DMS53 treated with DMSO at 0.1 percent for 48 hours (cell line): Measurements from ENCODE around the gene SPP1.
"Not testable (repeated sequence)": the region's sequence is repeated elsewhere in the genome, so short reads cannot be mapped to it uniquely, and the experiment has no call there.

Experiments
- DNase-seq: peaks from one replicate; lab custom pipeline; 2025; ENCODE audit not compliant: unreplicated experiment; lab: John Stamatoyannopoulos, UW

SPP1 gene

DNA sequence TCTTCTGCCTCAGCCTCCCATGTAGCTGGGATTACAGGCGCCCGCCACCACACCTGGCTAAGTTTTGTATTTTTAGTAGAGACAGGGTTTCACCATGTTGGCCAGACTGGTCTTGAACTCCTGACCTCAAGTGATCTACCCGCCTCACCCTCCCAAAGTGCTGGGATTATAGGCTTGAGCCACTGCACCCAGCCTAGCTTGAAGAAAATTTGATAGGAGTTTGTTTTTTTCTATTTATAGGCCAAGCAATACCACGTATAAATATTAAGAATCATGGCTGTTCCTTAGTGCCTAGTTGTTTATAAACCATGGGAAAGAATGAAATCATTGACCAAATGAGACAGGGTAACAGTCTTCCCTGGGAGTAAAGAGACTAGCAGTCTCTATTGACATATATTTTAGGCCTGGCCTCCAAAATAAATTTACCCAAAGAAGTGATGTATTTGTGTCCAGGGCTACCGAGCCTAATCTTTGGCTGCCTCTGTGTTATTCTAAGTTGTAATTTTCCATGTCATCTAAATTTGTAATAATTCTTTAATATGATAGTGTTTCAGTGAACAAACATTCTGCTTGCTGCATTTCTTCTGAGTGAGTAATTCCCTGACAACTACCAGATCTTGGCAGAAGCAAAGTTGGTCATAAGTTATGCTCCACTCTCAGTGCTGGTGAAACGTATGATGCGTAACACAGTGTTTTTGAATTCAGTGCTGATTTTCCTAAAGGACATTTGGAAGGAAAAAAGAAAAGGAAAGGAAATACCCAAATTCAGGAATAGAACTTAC lies 42.2 kb downstream of the SPP1 start:
- no peak for DNase-seq

DNA sequence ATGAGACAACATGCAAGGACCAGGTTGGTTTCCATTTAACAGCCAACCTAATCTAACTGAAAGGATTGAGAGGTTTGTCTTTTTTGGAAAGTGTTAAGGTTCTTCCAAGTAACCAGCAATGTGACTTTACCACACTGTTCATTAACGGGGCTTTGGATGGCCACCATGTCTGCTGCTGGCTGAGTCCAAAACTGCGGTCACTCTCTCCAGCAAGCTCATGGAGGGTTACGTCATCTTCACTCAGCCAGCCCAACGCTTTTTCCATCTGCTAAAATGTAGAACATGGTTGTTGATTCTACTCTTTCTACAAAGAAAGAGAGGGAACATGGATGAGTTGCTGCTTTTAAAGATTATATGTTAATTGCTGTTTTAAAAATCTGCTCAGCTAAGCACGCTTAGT lies 43.0 kb downstream of the SPP1 start:
- DNase-seq = no peak

DNA sequence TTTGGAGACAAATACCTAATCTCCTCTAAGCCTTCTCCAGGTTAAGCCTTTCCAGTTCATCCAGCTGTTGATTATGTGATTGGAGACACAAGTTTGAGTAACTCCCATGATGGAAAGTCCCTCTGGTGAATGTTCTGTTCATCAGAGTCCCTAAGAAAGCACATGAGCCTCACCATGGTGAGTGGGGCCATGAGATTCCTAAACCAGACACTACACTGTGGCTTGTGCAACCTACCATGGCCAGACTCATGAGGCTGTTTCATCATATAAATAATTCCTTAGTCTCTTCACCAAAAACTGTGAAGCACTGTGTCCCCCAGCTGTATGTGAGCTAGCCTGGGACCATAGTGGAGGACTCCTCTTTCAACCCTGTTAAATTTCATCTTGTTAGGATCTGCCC lies 46.3 kb downstream of the SPP1 start:
- no peak for DNase-seq

DNA sequence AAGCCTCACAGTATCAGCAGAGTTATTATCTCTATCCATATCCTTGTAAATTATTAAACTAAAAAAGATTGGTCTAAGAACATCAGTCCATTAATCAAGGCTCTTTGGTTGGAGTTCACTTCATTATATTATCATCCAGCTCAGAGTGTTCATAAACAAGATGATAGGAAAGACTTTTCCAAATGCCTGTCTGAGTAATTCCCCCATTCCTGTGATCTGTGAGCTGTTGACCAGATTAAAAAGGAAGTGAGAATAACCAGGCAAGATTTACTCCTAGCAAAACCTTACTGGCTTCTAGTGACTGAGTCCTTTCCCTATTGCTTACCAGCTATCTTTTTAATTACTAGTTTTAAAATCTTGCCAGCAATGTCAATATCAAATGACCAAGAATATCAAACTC lies 46.8 kb downstream of the SPP1 start:
- DNase-seq = no peak

DNA sequence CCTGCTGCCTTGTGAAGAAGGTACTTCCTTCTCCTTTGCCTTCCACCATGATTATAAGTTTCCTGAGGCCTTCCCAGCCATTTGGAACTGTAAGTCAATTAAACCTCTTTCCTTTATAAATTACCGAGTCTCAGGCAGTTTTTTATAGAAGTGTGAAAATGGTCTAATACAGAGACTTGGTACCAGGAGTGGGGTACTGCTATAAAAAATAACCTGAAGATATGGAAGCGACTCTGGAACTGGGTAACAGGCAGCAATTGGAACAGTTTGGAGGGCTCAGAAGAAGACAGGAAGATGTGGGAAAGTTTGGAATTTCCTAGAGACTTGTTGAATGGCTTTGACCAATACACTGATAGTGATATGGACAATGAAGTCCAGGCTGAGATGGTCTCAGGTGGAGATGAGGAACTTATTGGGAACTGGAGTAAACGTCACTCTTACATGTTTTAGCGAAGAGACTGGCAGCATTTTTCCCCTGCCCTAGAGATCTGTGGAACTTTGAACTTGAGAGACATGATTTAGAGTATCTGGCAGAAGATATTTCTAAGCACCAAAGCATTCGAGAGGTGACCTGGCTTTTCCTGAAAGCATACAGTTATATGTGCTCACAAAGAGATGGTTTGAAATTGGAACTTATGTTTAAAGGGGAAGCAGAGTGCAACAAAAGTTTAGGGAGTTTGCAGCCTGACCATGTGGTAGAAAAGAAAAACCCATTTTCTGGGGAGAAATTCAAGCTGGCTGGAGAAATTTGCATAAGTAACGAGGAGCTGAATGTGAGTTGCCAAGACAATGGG lies 50.6 kb downstream of the SPP1 start:
- not testable (repeated sequence) for DNase-seq

DNA sequence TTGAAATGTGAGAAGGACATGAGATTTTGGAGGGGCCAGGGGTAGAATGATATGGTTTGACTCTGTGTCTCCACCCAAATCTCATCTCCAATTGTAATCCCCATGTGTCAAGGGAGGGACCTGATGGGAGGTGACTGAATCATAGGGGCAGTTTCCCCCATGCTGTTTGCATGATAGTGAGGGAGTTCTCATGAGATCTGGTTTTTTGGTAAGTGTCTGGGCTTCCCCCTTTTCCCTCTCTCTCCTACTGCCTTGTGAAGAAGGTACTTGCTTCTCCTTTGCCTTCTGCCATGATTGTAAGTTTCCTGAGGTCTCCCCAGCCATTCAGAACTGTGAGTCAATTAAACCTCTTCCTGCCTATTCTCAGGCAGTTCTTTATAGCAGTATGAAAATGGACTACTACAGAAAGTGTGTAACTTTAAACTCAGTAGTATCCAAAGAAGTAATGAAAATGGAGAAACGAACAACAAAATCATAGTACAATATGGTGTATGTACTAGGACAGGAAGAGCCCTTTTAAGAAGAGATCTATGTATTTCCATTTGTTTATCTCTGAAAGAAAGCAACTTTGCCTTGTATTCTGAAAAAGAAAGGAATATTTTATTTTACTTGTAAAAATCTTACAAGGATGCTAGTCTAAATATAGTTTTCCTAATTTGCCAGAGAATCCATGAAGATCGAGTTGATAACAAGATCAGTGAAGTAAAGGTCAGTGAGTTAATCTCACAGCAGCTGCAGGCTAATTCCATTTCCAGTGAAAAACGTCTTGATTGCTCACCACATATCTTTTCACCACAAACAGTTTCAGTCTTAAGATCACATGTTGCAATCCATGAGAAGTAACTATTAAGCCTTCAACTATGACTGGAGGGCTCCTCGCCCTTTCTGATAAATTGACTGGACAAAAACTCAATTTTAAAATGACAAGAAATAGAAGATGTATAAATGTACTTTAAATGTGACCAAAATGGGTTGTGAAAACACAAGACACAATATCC lies 52.4 kb downstream of the SPP1 start:
- DNase-seq = no peak

DNA sequence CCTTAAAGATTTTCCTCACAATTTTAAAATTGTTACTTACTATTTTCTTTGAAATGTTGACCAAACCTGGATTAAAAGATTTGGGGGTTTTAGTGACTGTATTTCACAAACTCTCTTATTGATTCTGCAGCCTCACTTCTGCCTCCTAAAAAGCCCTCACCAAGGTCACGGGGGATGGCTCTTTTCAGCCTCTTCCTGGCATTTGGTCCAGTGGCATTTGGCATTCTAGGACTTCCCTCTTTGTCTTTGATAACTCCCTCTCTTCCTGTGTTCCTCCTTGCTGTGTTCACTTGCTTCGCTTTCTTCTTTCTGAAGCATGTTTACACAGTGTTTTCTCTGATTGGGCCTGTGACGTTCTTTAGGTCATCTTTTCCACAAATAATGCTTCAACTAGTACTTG lies 53.4 kb downstream of the SPP1 start:
- no peak for DNase-seq

DNA sequence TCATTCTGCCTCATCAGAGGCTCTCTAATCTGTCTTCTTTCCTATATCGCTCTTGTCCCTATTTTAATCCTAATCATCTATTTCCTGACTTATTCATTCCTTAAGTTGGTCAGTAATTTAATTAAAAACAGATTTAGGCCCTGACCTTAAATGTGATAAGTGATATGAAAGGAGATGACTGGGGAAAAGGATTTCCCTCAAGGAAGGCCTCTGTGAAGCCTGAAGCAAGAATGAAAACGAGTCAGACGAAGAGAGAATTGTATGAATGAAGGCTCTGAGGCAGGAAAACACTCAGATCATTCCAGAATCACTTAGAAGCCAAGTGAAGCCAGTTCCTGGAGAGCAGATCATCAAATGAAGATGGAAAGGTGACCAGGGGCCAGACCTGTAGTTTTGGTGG lies 54.0 kb downstream of the SPP1 start:
- DNase-seq = no peak

DNA sequence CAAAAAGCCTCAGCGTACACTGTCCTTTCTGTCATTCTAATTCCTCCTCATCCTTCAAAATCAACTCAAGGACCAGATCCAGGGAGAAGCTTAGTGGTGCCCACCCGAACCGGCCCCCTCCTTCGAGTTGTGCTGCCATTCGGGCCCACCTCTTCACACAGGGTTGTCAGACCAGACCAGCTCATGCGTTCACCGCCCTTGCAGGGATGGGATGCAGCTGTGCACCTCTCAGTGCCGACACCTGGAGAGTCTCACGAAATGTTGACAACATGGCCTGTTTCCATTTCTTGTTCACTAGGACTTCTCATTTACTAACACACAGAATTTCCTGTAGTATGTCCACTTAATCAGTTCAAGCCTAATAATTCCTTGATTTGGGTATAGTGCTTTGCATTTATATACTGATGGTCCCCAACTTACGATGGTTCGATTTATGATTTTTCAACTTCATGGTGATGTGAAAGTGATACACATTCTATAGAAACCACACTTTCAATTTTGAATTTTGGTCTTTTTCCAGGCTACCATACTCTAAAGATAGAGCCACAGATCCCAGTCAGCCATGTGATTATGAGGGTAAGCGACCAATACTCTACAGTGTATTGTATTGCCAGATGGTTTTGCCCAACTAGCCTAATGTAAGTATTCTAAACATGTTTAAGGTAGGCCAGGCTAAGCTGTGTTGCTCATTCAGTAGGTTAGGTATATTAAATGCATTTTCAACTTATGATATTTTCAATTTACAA lies 55.2 kb downstream of the SPP1 start:
- DNase-seq = no peak
